ENCODE results near the gene WDR4. TPM values are rescaled to one million over a fixed set of nuclear protein-coding genes. Genes with fewer than 3 reads are reported as not detected.

Gene WDR4
- total and polyA plus RNA-seq, 10 of the 15 experiments (the other 5 are each of a cell fraction or from before 2014, with no cell fraction given), result 2.1 to 45.3 (median 18.7) TPM

- no peak for FAIRE-seq
- TF ChIP-seq RFX5 (IDR thresholded peaks at IDR 0.05; ENCODE audit: low read depth, low read length), result no peak
- intact Hi-C loops (cut with micrococcal nuclease; ENCODE audit: unreplicated experiment), result no loop called here
Measured at GRCh38 chr21:42827588-42827987, 51.8 kb downstream of the WDR4 start.

GRCh38 chr21:42820616-42821465, 58.5 kb downstream of the WDR4 start:
- Histone ChIP-seq H3K36me3 (ENCODE audit: control insufficient read depth in 2 of 2, insufficient read depth in 2 of 2, low read length in 1 of 2) (no peaks in the 10 kb centered on the region), H3K79me2 (ENCODE audit: control insufficient read depth, insufficient read depth, low read length) (no peaks in the 10 kb centered on the region), H3K27ac (ENCODE audit: control insufficient read depth, insufficient read depth) (no peak overlapping the region), H4K20me1 (ENCODE audit: control insufficient read depth, insufficient read depth) (no peaks in the 10 kb centered on the region), H3K9ac (ENCODE audit: control insufficient read depth, insufficient read depth, low read length) (no peak overlapping the region), H2AFZ (ENCODE audit: control insufficient read depth, low read depth, low read length) (no peak overlapping the region), H3K4me1 (ENCODE audit: control insufficient read depth, insufficient read depth, low read length) (no peaks in the 10 kb centered on the region; the same call in 1 of the 2 replicates), H3K4me2 (ENCODE audit: control insufficient read depth, insufficient read depth) (no peak overlapping the region), H3K9me3 (replicated peaks; ENCODE audit: control insufficient read depth, insufficient read depth, low read length) (no peaks in the 10 kb centered on the region), H3K4me3 (no peak overlapping the region), H3K27me3 (replicated peaks in 1 of 2; ENCODE audit: control insufficient read depth in 2 of 2, insufficient read depth in 2 of 2, low read length in 1 of 2) (no peaks in the 10 kb centered on the region)
- ATAC-seq, result peak; percentile 63
- ChIA-PET POLR2A (no interaction called here), SMC1A (ENCODE audit: uncharacterized antibody, unreplicated experiment) (interaction anchor here (1.1 kb wide), 2 partner anchors 23 to 225 kb away, joined by 3 read pairs; no protein-coding TSS in a partner anchor), CTCF (interaction anchor here (1.0 kb wide), 1 partner anchor 47 kb away, joined by 3 read pairs; no protein-coding TSS in a partner anchor), RAD21 (ENCODE audit: unreplicated experiment) (no interaction called here)
- in situ Hi-C loops (cut with MboI) (loop anchor here (10.0 kb wide), 1 partner anchor 676 kb away; no protein-coding TSS in a partner anchor), intact Hi-C loops (cut with micrococcal nuclease; ENCODE audit: unreplicated experiment) (no loop called here)
- 29% methylated on average over 8 of the region's 8 CpGs for WGBS (ENCODE audit: insufficient coverage, insufficient replicate concordance, low lambda C conversion rate, missing lambda C conversion rate)
- no peak for DNase-seq (ENCODE audit: low read depth, low spot score)
- FAIRE-seq, result no peak
- BruUV-seq (replicated peaks), result no TSS peak
- no peak for TF ChIP-seq EP300 (IDR thresholded peaks at IDR 0.05; ENCODE audit: borderline replicate concordance in 1 of 2, control insufficient read depth in 1 of 2, low read depth in 2 of 2, low read length in 2 of 2)
- TF ChIP-seq CHD4 (IDR thresholded peaks at IDR 0.05), result no peak
- TF ChIP-seq RAD51 (IDR thresholded peaks at IDR 0.05), result no peak
- no peak for TF ChIP-seq IRF5 (IDR thresholded peaks at IDR 0.05; ENCODE audit: borderline replicate concordance)
- no peak for TF ChIP-seq CBX3 (IDR thresholded peaks at IDR 0.05; ENCODE audit: borderline replicate concordance, low read depth)
- no peak for TF ChIP-seq NFIC (IDR thresholded peaks at IDR 0.05; ENCODE audit: low read depth, low read length)
- TF ChIP-seq PML (IDR thresholded peaks at IDR 0.05; ENCODE audit: low read length), result no peak
- no peak for TF ChIP-seq ESRRA (IDR thresholded peaks at IDR 0.05; ENCODE audit: low read length)
- TF ChIP-seq YBX1 (IDR thresholded peaks at IDR 0.05), result no peak
- TF ChIP-seq ZBTB40 (IDR thresholded peaks at IDR 0.05; ENCODE audit: borderline replicate concordance), result no peak

More at GRCh38 chr21:42827588-42827987, 51.8 kb downstream of the WDR4 start:
- Histone ChIP-seq H4K20me1 (ENCODE audit: control insufficient read depth, insufficient read depth) (no peaks in the 10 kb centered on the region), H2AFZ (ENCODE audit: control insufficient read depth, low read depth, low read length) (no peak overlapping the region), H3K4me1 (ENCODE audit: control insufficient read depth, insufficient read depth, low read length) (no peaks in the 10 kb centered on the region), H3K4me2 (ENCODE audit: control insufficient read depth, insufficient read depth) (no peak overlapping the region), H3K4me3 (no peak overlapping the region), H3K79me2 (ENCODE audit: control insufficient read depth, insufficient read depth, low read length) (no peaks in the 10 kb centered on the region), H3K9ac (ENCODE audit: control insufficient read depth, insufficient read depth, low read length) (no peak overlapping the region), H3K36me3 (ENCODE audit: control insufficient read depth in 2 of 2, insufficient read depth in 2 of 2, low read length in 1 of 2) (no peaks in the 10 kb centered on the region), H3K9me3 (replicated peaks; ENCODE audit: control insufficient read depth, insufficient read depth, low read length) (no peaks in the 10 kb centered on the region), H3K27ac (ENCODE audit: control insufficient read depth, insufficient read depth) (no peak overlapping the region), H3K27me3 (replicated peaks in 1 of 2; ENCODE audit: control insufficient read depth in 2 of 2, insufficient read depth in 2 of 2, low read length in 1 of 2) (no peaks in the 10 kb centered on the region)
- ATAC-seq (no peak), DNase-seq (ENCODE audit: low read depth, low spot score) (no peak)
- ChIA-PET POLR2A (no interaction called here), RAD21 (ENCODE audit: unreplicated experiment) (no interaction called here), CTCF (interaction anchor here (1.0 kb wide), 1 partner anchor 682 kb away, joined by 3 read pairs; no protein-coding TSS in a partner anchor), SMC1A (ENCODE audit: uncharacterized antibody, unreplicated experiment) (no interaction called here)
- WGBS (ENCODE audit: insufficient coverage, insufficient replicate concordance, low lambda C conversion rate, missing lambda C conversion rate), result 32% methylated on average over 2 of the region's 2 CpGs
- in situ Hi-C loops (cut with MboI), result loop anchor here (5.0 to 10.0 kb wide), 2 partner anchors 230 to 683 kb away; no protein-coding TSS in a partner anchor
- TSS peak; percentile 49 for BruUV-seq (replicated peaks)
